WI38 (cell line): ENCODE measurements around the gene TTLL11.

Source experiments
- H3K4me3 ChIP-seq: 2 replicates; pipeline ENCODE4 v1.5.1; 2011; ENCODE audit warnings: low read depth, mild to moderate bottlenecking, control low read depth, low read length
- CTCF ChIP-seq: IDR thresholded peaks from 2 replicates; pipeline ENCODE4 v1.5.1; 2012; ENCODE audit warnings: low read depth, mild to moderate bottlenecking, control low read depth, low read length

TTLL11 gene

DNA sequence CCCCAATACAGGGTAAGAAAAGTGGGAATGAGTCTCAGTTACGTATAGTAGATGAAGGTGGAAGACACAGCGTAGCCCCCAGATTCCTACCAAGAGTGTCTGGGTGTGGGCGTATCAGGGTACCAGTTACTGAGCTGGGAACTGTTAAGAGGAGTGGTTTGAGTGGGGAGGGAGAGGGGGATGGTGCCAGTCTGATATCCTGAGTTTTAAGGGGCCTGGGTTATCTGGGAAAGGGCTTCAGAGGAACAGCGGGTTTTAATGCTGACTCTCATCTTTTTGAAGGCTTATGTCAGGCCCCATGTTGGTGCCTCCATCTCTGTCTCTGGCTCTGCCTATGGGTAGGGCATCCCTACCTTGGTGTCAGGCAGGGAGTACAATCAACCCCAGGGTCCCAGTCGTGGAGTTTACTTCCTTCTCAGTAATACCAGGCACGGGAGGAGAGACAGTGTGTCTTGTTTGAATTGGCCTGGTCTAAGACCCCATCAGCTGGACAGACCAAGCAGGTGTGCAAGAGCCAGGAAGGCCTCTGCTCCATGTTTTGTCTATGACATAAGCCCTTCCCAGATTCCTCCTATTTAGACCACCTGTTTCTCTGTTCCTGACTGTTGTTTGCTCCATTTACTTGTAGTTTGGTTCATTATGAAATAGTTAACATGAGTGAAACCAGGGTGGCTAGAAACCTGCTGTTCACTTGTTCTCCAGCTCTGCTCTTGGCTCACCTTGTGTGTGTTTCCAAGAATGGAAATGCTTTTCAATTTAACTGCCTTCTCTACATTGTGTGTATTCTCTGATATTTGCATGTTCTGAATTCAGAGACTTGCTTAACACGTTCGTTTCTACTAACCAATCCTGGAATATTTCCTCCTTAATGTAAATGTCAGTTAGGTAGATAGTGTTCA is 316.1 kb downstream of the TTLL11 start:
- no peak for TF ChIP-seq CTCF
- no peak overlapping the region for H3K4me3 ChIP-seq

DNA sequence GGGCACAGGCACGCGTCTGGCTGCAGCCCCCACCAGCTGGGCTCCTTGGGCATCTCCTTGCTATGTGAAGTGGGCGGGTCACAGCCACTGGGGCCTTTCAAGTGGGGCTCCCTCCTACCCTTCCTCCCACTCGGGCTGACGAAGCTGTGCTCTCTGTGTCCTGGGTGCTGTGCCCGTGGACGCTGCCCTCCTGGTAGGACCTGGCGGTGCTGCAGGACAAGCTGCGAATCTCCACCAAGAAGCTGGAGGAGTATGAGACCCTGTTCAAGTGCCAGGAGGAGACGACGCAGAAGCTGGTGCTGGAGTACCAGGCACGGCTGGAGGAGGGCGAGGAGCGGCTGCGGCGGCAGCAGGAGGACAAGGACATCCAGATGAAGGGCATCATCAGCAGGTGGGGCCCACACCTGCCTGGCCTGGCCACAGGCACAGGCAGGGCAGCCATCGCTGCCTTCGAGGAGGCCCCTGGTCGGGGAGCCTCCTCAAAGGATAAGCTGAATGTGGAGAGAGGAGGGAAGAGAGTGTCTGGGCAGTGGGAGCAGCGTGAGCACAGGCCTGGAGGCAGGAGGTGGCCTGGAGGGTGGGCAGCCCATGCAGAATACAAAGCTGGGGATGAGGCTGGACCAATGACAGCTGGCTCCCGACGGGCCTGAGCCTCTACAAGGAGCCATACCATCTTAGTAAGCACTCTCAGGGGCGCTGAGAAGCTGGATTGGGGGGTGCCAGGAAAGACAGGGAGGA is 316.9 kb downstream of the TTLL11 start:
- no peak overlapping the region for H3K4me3 ChIP-seq
- no peak for TF ChIP-seq CTCF

GRCh38 chr9:121774715-121775613 is 318.1 kb downstream of the TTLL11 start:
- no peak for TF ChIP-seq CTCF
- no peak overlapping the region for H3K4me3 ChIP-seq

GRCh38 chr9:121773954-121774714 is 319.0 kb downstream of the TTLL11 start:
- no peak for TF ChIP-seq CTCF
- no peak overlapping the region for H3K4me3 ChIP-seq

GRCh38 chr9:121773286-121773953 is 319.7 kb downstream of the TTLL11 start:
- H3K4me3 ChIP-seq = no peak overlapping the region
- no peak for TF ChIP-seq CTCF

GRCh38 chr9:121772600-121773285 is 320.4 kb downstream of the TTLL11 start:
- TF ChIP-seq CTCF = no peak
- H3K4me3 ChIP-seq = no peak overlapping the region
